ENCODE data around the gene ATP11A.

Gene ATP11A

DNA sequence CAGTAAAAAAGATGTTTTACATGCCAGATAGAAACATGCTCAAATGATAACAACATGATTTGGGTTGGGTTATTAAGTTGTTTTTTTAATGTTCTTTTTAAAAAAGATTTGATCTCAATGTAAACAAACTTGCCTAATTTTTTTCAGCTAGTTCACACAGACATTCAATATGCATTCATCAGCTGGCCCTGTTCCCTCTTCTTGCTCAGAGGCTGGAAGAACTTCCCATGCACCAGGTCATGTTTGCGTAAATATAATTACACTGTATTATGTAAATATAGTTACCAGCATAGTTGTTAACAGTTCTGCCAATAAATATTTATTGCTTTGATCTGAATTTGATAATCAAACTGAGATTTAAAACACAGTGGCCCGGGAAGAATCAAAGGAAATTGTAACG lies 70.6 kb downstream of the ATP11A start:
- Mint-ChIP-seq H3K27me3 (no peaks in the 10 kb centered on the region), H3K27ac (no peak overlapping the region), H3K4me3 (no peak overlapping the region), H3K36me3 (no peaks in the 10 kb centered on the region), H3K4me1 (peaks cover 18% of the 10 kb centered on the region), H3K9me3 (no peaks in the 10 kb centered on the region)

DNA sequence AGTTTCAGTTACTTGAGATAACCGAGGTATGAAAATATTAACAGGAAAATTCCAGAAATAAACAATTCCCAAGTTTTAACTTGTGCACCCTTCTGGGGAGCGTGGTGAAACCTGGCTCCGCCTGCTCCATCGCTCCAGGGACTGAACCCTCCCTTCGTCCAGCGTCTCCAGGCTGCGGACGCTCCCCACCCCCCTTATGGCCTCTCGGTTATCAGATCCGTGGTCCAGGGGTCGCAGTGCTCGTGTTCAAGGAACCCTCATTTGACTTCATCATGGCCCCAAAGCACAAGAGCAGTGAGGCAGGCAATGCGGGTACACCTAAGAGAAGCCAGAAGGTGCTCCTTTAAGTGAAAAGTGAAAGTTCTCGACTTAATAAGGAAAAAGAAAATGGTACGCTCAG lies 71.1 kb downstream of the ATP11A start:
- peaks cover 21% of the 10 kb centered on the region for H3K4me1 Mint-ChIP-seq
- no peaks in the 10 kb centered on the region for H3K27me3 Mint-ChIP-seq
- no peak overlapping the region for H3K4me3 Mint-ChIP-seq
- H3K36me3 Mint-ChIP-seq, result no peaks in the 10 kb centered on the region
- H3K27ac Mint-ChIP-seq, result no peak overlapping the region
- H3K9me3 Mint-ChIP-seq, result no peaks in the 10 kb centered on the region

DNA sequence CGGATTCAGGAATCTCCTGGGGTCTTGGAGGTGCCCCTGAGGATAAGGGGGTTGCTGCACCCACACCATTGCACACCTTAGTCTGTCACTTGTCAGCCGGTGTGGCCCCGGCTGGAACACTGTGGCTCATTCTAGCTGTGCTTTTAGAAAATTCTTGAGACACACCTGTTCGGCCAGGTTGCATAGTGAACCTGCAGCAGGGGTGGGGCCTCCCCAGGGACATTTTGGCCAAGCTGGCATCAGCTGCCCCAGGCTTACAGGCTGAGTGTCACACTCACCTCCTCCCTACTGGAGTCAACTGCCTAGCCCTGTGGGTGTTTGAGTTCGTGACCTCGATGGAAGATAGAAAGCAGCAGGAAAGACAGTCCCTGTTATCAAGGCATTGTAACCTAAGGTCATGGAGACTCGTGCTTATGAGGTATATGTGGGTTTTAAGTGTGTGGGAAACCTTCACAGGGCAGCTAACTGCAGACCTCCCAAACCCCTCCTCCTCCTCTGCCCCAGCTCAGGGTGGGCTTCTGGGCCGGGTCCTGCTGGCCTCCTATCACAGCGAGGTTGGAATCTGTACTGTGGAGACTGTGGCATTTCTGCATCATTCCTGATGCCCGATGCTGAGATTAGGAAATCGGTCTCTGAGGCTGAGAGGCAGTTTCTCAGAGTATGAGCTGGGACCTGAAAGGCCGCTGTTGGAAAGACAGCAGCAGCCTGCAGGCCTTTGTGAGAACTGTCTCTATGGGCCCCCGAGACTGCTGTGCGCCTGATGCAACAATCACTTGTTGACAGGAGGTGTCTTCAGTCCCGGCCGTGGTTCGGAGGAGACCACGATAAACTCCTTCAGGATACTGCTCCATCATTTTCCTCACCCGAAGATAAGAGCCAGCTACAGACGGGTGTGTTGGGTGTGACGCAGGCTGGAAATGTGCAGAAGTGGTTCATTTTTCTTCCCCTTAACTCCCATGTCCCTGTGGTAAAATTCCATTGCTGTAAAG lies 72.2 kb downstream of the ATP11A start:
- Mint-ChIP-seq H3K27ac (no peak overlapping the region), H3K9me3 (no peaks in the 10 kb centered on the region), H3K4me1 (peaks cover 27% of the 10 kb centered on the region), H3K36me3 (no peaks in the 10 kb centered on the region), H3K27me3 (no peaks in the 10 kb centered on the region), H3K4me3 (no peak overlapping the region)

DNA sequence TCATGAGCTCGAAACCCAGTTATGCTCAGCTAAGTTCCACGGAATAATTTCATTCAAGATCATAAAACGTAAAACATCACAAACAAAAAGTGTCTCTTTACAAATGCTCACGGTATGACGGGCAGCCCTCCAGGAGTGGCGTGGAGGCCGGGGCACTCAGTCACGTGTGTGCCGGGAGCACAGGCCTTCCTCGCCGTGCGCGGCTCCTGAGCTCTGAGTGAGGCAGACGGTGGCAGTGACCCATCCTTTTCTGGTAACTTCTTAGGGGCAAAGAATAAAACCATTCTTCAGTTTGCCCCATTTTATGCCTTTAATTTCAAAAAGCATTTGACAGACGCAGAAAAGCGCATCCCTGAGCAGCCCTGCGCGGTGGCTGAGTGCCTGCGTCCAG lies 72.8 kb downstream of the ATP11A start:
- H3K27ac Mint-ChIP-seq, result no peak overlapping the region
- H3K4me3 Mint-ChIP-seq, result no peak overlapping the region
- H3K9me3 Mint-ChIP-seq, result no peaks in the 10 kb centered on the region
- H3K27me3 Mint-ChIP-seq, result no peaks in the 10 kb centered on the region
- no peaks in the 10 kb centered on the region for H3K36me3 Mint-ChIP-seq
- peaks cover 20% of the 10 kb centered on the region for H3K4me1 Mint-ChIP-seq

DNA sequence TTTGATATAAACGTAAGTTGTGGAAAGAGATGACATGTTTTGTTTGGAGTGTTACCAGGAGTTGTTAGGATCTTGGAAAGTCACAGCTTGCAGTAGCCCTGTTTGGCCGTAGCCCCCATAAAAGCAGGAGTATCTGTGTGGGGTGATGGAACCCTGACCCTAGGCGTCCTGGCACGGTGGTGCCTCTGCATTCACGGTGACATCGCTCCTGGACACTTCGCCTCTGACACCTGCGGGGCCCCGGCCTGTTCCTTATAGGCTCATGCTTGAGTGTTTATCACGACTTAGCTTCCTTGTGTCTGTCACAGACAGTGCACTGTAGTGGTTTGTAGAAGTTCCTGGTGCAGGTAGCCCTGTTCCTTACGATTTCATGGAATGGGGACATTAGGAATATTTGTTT lies 74.2 kb downstream of the ATP11A start:
- H3K36me3 Mint-ChIP-seq, result no peaks in the 10 kb centered on the region
- no peaks in the 10 kb centered on the region for H3K27me3 Mint-ChIP-seq
- H3K4me1 Mint-ChIP-seq, result peaks cover 28% of the 10 kb centered on the region
- no peak overlapping the region for H3K4me3 Mint-ChIP-seq
- H3K9me3 Mint-ChIP-seq, result no peaks in the 10 kb centered on the region
- H3K27ac Mint-ChIP-seq, result peak overlapping the region; percentile 46

DNA sequence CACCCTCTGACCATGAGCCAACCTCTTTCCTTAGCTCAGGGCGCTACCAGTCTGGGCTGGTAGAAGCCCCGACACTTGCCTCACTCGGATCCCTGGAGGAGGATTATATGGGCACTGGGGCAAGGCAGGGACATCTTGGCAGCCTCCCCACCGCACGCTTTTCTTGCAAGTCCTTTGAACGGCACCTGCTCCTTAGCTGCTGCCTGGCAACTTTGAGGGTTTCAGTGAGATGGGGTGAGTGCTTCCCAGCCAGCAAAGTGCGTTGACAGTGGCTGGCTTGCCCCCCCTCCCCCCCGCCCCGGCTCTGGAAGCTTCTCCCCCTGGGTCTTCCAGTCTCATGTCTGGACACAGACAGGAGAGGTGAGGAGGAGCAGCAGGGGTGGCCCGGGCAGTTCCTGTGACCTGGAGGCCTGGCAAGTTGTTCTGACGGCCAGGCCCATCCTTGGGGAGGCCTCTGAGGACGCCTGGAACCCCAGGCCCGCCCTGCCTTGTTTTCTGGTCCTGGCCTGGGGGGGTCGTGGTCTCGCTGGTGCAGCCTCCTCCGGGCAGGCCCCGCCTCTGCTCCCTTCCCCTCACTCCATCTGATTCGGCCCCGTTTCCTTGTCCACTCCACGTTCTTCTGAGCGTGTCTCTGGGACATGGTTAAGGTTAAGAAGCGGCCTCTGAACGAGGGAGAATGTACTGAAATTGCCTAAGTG lies 75.2 kb downstream of the ATP11A start:
- no peak overlapping the region for H3K27ac Mint-ChIP-seq
- no peaks in the 10 kb centered on the region for H3K36me3 Mint-ChIP-seq
- no peaks in the 10 kb centered on the region for H3K27me3 Mint-ChIP-seq
- H3K4me3 Mint-ChIP-seq, result no peak overlapping the region
- peaks cover 24% of the 10 kb centered on the region for H3K4me1 Mint-ChIP-seq
- H3K9me3 Mint-ChIP-seq, result no peaks in the 10 kb centered on the region

DNA sequence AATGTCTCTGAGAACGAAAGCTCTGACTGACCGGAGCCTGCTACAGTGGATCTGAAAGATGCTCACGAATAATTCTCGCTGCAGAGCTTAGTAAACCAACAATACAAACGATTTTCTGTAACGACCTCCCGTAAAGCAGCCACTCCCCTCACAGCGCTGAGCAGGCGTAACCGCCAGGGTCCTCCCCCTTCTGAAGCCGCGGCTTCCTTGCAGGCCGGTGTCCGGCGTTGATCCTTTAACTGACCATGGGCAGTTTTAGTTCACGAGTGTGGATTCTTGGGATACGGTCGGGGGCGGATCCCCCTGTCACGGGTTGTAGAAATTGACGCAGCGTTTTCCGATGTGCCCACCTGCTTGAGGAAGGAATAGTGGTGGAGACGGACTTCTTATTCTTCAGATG lies 75.9 kb downstream of the ATP11A start:
- Mint-ChIP-seq H3K4me1 (peaks cover 24% of the 10 kb centered on the region), H3K4me3 (no peak overlapping the region), H3K27ac (peak overlapping the region; percentile 6), H3K9me3 (no peaks in the 10 kb centered on the region), H3K27me3 (no peaks in the 10 kb centered on the region), H3K36me3 (peaks cover 2% of the 10 kb centered on the region)

DNA sequence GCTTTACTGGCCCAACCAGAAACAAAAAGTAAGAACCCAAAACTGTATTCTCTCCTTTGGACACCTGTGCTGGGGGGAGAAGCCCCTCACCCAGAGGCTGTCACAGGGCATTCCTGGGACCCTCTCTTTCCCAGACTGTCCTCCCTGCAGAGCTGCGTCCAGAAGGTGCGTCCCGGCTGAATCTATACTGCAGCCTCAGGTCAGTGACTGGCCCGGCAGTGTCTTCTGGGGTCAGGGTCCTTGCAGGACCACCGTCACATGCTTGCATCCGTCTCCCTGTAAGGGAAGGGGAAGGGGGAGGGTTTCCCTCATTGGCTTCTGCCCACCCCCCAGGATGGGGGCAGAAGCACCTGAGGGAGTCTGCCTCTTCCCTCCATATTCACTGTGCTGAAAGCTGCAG lies 76.5 kb downstream of the ATP11A start:
- peaks cover 24% of the 10 kb centered on the region for H3K4me1 Mint-ChIP-seq
- no peaks in the 10 kb centered on the region for H3K27me3 Mint-ChIP-seq
- no peaks in the 10 kb centered on the region for H3K9me3 Mint-ChIP-seq
- H3K27ac Mint-ChIP-seq, result no peak overlapping the region
- peaks cover 2% of the 10 kb centered on the region for H3K36me3 Mint-ChIP-seq
- H3K4me3 Mint-ChIP-seq, result no peak overlapping the region

DNA sequence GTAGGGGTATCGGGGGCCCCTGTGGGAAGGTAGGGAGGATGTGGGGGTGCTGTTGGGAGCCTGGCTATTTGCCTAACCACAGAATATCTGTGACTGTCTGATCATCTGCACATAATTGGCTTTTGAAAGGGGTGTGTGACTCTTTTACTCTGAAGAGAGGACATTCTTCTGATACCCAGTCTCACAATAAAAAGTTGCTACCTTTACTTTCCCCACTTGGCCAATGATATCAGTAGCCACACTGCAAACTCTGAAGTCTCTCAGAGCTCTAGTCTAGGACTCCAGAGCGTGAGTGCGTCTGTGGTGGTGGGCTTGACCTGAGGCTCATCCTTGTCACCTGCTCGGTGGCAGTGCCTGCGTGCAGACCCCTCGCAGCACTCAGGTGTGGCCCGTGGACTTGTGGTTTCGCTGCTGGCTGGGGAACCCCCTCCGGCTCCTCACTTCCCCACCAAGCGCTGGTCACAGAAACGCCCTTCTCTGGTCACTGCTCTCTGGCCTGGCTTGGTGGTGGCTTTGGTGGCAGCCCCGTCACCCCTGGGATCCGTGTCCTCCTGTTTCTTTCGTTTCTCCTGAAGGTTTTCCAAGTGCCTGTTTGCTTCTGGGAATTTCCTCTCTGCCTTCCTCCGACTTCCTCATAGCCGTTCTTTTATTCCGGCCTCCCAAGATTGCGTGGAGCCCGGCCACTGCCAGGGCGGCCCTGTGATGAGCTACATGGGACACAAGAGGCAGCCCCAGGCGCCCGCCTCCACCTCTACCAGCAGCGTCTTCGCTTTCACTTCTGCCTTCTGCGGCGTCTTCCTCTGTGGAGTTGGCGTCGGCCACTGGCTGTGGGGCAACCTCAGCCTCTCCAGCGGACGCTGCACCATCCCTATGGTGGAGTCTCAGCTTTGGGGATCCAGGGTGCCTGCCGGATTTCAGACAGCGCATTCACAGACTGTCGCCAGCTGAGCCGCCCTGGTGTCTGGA lies 78.0 kb downstream of the ATP11A start:
- Mint-ChIP-seq H3K27ac (peak overlapping the region; percentile 65), H3K4me3 (peak overlapping the region; percentile 47), H3K4me1 (peaks cover 30% of the 10 kb centered on the region), H3K36me3 (peaks cover 5% of the 10 kb centered on the region), H3K9me3 (no peaks in the 10 kb centered on the region), H3K27me3 (no peaks in the 10 kb centered on the region)

DNA sequence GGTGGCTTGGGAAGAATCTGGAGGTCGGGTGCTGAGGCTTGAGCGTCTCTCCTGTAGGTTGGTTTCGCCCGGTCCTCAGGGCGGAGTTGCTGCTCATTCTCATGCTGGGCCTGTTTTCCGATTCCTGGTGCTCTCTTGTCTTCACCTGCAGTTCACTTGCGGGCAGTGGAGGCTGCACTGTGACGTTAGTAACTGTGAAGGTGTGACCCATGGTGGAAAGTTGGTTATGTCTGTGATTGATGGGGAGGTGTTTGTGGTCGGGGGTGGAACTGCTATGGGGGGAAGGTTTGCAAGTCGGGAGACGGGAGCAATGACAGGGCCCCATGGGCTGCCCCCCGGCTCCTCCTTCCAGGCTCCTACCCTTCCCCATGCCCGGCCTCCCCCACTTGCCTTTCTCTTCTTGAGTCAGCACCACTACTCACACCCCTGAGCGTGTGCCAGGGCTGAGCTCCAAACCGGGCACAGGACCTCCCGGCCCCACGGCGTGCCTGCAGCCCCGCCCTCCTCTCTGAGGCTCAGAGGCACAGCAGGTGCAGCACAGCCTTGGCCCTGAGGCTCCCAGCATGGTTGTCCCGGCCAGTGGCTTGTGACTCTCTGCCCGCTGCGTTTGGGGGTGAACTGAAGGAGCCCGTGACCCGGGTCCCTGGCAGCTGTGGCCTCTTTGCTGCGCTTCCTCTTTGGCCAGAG lies 79.1 kb downstream of the ATP11A start:
- H3K4me3 Mint-ChIP-seq, result no peak overlapping the region
- no peak overlapping the region for H3K27ac Mint-ChIP-seq
- peaks cover 5% of the 10 kb centered on the region for H3K36me3 Mint-ChIP-seq
- no peaks in the 10 kb centered on the region for H3K9me3 Mint-ChIP-seq
- H3K27me3 Mint-ChIP-seq, result no peaks in the 10 kb centered on the region
- peaks cover 31% of the 10 kb centered on the region for H3K4me1 Mint-ChIP-seq

DNA sequence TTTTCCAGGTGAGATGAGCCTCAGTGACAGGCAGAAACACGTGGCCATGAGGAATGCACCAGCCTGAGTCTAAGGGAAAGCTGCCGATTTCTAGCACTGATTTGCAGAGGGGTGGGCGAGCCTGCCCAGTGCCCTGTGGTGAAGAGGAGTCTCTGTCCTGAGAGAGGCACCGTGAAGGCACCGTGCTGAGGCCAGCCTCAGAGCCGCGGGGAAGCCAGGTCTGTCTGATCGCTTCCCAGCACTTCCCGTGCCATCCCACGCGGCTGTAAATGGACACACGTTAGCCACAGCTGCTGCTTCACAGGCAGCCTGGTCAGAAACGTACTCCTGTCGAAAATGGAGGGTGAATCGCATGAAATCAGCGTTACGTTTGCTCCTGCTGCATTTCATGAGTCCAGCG lies 79.8 kb downstream of the ATP11A start:
- H3K27ac Mint-ChIP-seq, result no peak overlapping the region
- peaks cover 5% of the 10 kb centered on the region for H3K36me3 Mint-ChIP-seq
- no peaks in the 10 kb centered on the region for H3K9me3 Mint-ChIP-seq
- H3K4me1 Mint-ChIP-seq, result peaks cover 31% of the 10 kb centered on the region
- no peaks in the 10 kb centered on the region for H3K27me3 Mint-ChIP-seq
- no peak overlapping the region for H3K4me3 Mint-ChIP-seq

DNA sequence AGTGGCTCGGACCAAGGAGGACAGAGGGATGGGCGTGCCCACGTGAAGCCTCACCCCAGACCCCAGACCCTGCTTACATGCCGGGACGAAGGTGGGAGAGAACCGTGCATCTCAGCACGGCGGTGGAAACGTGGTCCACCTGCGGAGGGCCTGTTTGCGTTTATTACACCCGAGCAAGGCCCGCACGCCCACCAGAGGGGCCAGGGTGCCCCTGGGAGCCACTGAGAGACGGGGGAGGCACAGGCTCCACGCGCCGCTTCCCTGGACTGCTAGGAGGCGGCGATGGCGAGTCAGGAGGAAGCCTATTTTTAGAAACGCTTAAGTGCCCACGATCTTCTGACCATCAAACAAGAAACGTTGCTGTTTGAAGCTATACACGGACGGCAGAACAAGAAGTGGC lies 80.7 kb downstream of the ATP11A start:
- Mint-ChIP-seq H3K27ac (no peak overlapping the region), H3K9me3 (no peaks in the 10 kb centered on the region), H3K4me3 (no peak overlapping the region), H3K4me1 (peaks cover 31% of the 10 kb centered on the region), H3K36me3 (peaks cover 5% of the 10 kb centered on the region), H3K27me3 (no peaks in the 10 kb centered on the region)

DNA sequence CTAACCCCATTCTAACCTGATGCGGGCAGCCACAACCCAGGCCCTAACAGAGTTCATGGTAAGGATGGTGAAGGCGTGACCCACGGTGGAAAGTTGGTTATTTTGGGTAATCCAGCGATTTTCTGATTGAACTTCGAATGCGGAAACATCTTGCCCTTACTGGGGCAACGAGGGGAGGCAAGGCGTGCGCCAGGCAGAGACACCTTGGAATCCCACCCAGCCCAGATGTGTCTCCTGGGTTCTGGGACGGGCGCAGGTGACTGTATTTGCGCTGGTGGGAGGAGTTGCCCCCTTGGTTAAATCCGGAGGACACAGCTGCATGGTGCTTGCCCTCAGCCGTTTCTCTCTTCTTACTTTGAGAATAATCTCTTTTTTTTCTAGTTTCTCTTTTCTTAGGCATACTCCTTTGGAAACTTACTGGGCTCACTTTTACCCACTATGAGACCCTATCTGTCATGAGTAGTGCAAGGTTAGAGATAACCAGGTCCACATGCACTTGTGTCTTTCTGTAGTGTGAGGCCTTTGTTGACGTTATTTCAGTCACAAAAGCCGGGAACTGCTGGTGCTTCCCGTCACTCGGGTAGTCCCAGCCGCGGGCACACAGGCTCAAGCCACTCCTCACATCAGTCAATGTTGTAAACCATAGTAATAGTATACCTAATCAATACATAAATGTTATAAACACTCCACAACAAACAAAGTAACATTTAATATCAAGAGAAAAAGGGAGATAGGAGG lies 81.5 kb downstream of the ATP11A start:
- H3K4me1 Mint-ChIP-seq, result peaks cover 27% of the 10 kb centered on the region
- peaks cover 5% of the 10 kb centered on the region for H3K36me3 Mint-ChIP-seq
- H3K27ac Mint-ChIP-seq, result no peak overlapping the region

DNA sequence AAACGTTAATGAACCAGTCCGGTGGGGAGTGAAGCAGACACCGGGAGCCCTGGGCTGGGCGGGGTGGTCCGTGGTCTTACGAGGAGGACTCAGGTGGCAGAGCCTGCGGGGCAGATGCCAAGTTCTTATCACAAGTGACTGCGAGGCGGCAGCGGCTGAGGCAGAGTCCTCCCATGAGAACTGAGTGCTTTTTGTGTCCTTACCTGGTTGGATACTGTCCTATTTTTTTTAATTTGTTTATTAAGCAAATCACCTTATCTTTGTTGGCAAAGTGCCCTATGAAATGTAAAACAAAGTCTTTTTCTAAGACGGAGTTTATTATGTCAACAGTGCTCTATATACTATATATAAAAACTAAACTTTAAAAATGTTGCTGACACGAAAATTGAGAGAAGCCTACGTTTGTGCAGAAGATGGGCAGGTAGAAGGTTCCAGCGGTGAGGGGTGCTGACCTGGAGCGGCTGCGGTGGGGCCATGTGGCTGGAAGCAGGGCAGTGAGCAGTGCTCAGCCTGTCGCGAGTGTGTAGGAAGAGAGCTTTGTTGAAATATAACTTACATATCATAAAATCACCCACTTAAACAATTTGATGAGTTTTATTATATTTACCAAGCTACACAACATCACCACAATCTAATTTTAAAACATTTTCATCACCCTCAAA lies 82.2 kb downstream of the ATP11A start:
- H3K27ac Mint-ChIP-seq, result no peak overlapping the region
- no peaks in the 10 kb centered on the region for H3K9me3 Mint-ChIP-seq
- H3K27me3 Mint-ChIP-seq, result no peaks in the 10 kb centered on the region

More for the DNA sequence above, 81.5 kb downstream of the ATP11A start:
- no peaks in the 10 kb centered on the region for H3K9me3 Mint-ChIP-seq
- no peak overlapping the region for H3K4me3 Mint-ChIP-seq
- no peaks in the 10 kb centered on the region for H3K27me3 Mint-ChIP-seq

More for the DNA sequence above, 82.2 kb downstream of the ATP11A start:
- peaks cover 5% of the 10 kb centered on the region for H3K36me3 Mint-ChIP-seq
- peaks cover 25% of the 10 kb centered on the region for H3K4me1 Mint-ChIP-seq
- H3K4me3 Mint-ChIP-seq, result no peak overlapping the region
